Measurements from ENCODE around the gene PWP2.

Gene PWP2

GRCh38 chr21:44059710-44060109 is 47.5 kb upstream of the PWP2 start:
- no peak overlapping the region for H3K27ac ChIP-seq (ENCODE audit: low read depth, low read length)
- peaks cover 2% of the 10 kb centered on the region; the same call in 1 of the 2 replicates for H3K79me2 ChIP-seq (ENCODE audit: control insufficient read depth, low read length)
- no peak overlapping the region for H3K4me2 ChIP-seq (ENCODE audit: low read length)
- no peaks in the 10 kb centered on the region for H3F3A ChIP-seq (ENCODE audit: control insufficient read depth, insufficient read depth)
- TF ChIP-seq EZH2phosphoT487 (IDR thresholded peaks at IDR 0.05; ENCODE audit: borderline replicate concordance, low read length) (no peak), CTCF (IDR thresholded peaks at IDR 0.05; ENCODE audit: low read depth, low read length, poor library complexity, severe bottlenecking) (no peak)
- no peaks in the 10 kb centered on the region for H3K9me2 ChIP-seq (replicated peaks; ENCODE audit: control insufficient read depth, low read length)
- H4K20me1 ChIP-seq (ENCODE audit: control insufficient read depth, insufficient read depth, low read depth, low read length): no peaks in the 10 kb centered on the region
- no peaks in the 10 kb centered on the region for H3K27me3 ChIP-seq (ENCODE audit: control insufficient read depth, low read length)
- H3K36me3 ChIP-seq (ENCODE audit: control insufficient read depth, low read length): peaks cover 60% of the 10 kb centered on the region
- H3K4me1 ChIP-seq (ENCODE audit: control insufficient read depth, low read length): no peaks in the 10 kb centered on the region
- H3K4me3 ChIP-seq (ENCODE audit: low read length): no peak overlapping the region
- no peaks in the 10 kb centered on the region for H3K9me3 ChIP-seq (ENCODE audit: control insufficient read depth, insufficient read depth, low read length)

- Histone ChIP-seq H3K9me2 (replicated peaks; ENCODE audit: control insufficient read depth, low read length) (no peaks in the 10 kb centered on the region), H3K4me3 (ENCODE audit: low read length) (no peak overlapping the region), H3K27me3 (ENCODE audit: control insufficient read depth, low read length) (no peaks in the 10 kb centered on the region), H3F3A (ENCODE audit: control insufficient read depth, insufficient read depth) (no peaks in the 10 kb centered on the region), H3K4me2 (ENCODE audit: low read length) (no peak overlapping the region), H3K79me2 (ENCODE audit: control insufficient read depth, low read length) (peaks cover 11% of the 10 kb centered on the region; the same call in 1 of the 2 replicates), H3K36me3 (ENCODE audit: control insufficient read depth, low read length) (peaks cover 68% of the 10 kb centered on the region), H4K20me1 (ENCODE audit: control insufficient read depth, insufficient read depth, low read depth, low read length) (no peaks in the 10 kb centered on the region), H3K9me3 (ENCODE audit: control insufficient read depth, insufficient read depth, low read length) (no peaks in the 10 kb centered on the region), H3K27ac (ENCODE audit: low read depth, low read length) (no peak overlapping the region), H3K4me1 (ENCODE audit: control insufficient read depth, low read length) (peaks cover 6% of the 10 kb centered on the region; the same call in 1 of the 2 replicates)
- TF ChIP-seq EZH2phosphoT487 (IDR thresholded peaks at IDR 0.05; ENCODE audit: borderline replicate concordance, low read length) (no peak), CTCF (IDR thresholded peaks at IDR 0.05; ENCODE audit: low read depth, low read length, poor library complexity, severe bottlenecking) (no peak)
These were observed 44.8 kb upstream of the PWP2 start for GRCh38 chr21:44062380-44062779.

- Histone ChIP-seq H3K79me2 (ENCODE audit: control insufficient read depth, low read length) (peaks cover 13% of the 10 kb centered on the region; the same call in 1 of the 2 replicates), H3K4me1 (ENCODE audit: control insufficient read depth, low read length) (peaks cover 6% of the 10 kb centered on the region; the same call in 1 of the 2 replicates), H3K27ac (ENCODE audit: low read depth, low read length) (no peak overlapping the region), H3K9me3 (ENCODE audit: control insufficient read depth, insufficient read depth, low read length) (no peaks in the 10 kb centered on the region), H3K27me3 (ENCODE audit: control insufficient read depth, low read length) (no peaks in the 10 kb centered on the region), H3K36me3 (ENCODE audit: control insufficient read depth, low read length) (peaks cover 70% of the 10 kb centered on the region), H3K4me2 (ENCODE audit: low read length) (no peak overlapping the region), H4K20me1 (ENCODE audit: control insufficient read depth, insufficient read depth, low read depth, low read length) (no peaks in the 10 kb centered on the region), H3K4me3 (ENCODE audit: low read length) (no peak overlapping the region), H3F3A (ENCODE audit: control insufficient read depth, insufficient read depth) (no peaks in the 10 kb centered on the region), H3K9me2 (replicated peaks; ENCODE audit: control insufficient read depth, low read length) (no peaks in the 10 kb centered on the region)
- TF ChIP-seq EZH2phosphoT487 (IDR thresholded peaks at IDR 0.05; ENCODE audit: borderline replicate concordance, low read length): no peak
These were observed 43.9 kb upstream of the PWP2 start for GRCh38 chr21:44063151-44063912.

- Histone ChIP-seq H3K4me2 (ENCODE audit: low read length) (no peak overlapping the region), H3K27ac (ENCODE audit: low read depth, low read length) (no peak overlapping the region), H3K4me1 (ENCODE audit: control insufficient read depth, low read length) (peaks cover 6% of the 10 kb centered on the region; the same call in 1 of the 2 replicates), H3K79me2 (ENCODE audit: control insufficient read depth, low read length) (peaks cover 13% of the 10 kb centered on the region; the same call in 1 of the 2 replicates), H4K20me1 (ENCODE audit: control insufficient read depth, insufficient read depth, low read depth, low read length) (no peaks in the 10 kb centered on the region), H3K36me3 (ENCODE audit: control insufficient read depth, low read length) (peaks cover 68% of the 10 kb centered on the region), H3K4me3 (ENCODE audit: low read length) (no peak overlapping the region), H3K27me3 (ENCODE audit: control insufficient read depth, low read length) (no peaks in the 10 kb centered on the region), H3K9me3 (ENCODE audit: control insufficient read depth, insufficient read depth, low read length) (no peaks in the 10 kb centered on the region), H3K9me2 (replicated peaks; ENCODE audit: control insufficient read depth, low read length) (no peaks in the 10 kb centered on the region), H3F3A (ENCODE audit: control insufficient read depth, insufficient read depth) (no peaks in the 10 kb centered on the region)
- TF ChIP-seq EZH2phosphoT487 (IDR thresholded peaks at IDR 0.05; ENCODE audit: borderline replicate concordance, low read length): no peak
- no peak for TF ChIP-seq CTCF (IDR thresholded peaks at IDR 0.05; ENCODE audit: low read depth, low read length, poor library complexity, severe bottlenecking)
These were observed 42.3 kb upstream of the PWP2 start for GRCh38 chr21:44064852-44065403.

Data from DOHH2 (cell line).